ENCODE measurements around the gene NR5A1.

Gene NR5A1

GRCh38 chr9:124498499-124499146, 8.6 kb downstream of the NR5A1 start:
- DNase-seq (ENCODE audit: low read depth) = no peak

- no peak for DNase-seq (ENCODE audit: low read depth)
Measured at GRCh38 chr9:124498040-124498439, 9.2 kb downstream of the NR5A1 start.

- no peak for DNase-seq (ENCODE audit: low read depth)
Measured at GRCh38 chr9:124497441-124497840, 9.8 kb downstream of the NR5A1 start.

GRCh38 chr9:124496463-124496862, 10.7 kb downstream of the NR5A1 start:
- DNase-seq (ENCODE audit: low read depth) = no peak

GRCh38 chr9:124496075-124496449, 11.1 kb downstream of the NR5A1 start:
- no peak for DNase-seq (ENCODE audit: low read depth)

GRCh38 chr9:124495126-124496074, 11.8 kb downstream of the NR5A1 start:
- no peak for DNase-seq (ENCODE audit: low read depth)

- DNase-seq (ENCODE audit: low read depth) = no peak
Measured at GRCh38 chr9:124493794-124494479, 13.3 kb downstream of the NR5A1 start.

GRCh38 chr9:124493218-124493617, 14.0 kb downstream of the NR5A1 start:
- no peak for DNase-seq (ENCODE audit: low read depth)

- DNase-seq (ENCODE audit: low read depth) = no peak
Measured at GRCh38 chr9:124492818-124493217, 14.4 kb downstream of the NR5A1 start.

- no peak for DNase-seq (ENCODE audit: low read depth)
Measured at GRCh38 chr9:124491049-124491975, 15.9 kb downstream of the NR5A1 start.

- no peak for DNase-seq (ENCODE audit: low read depth)
Measured at GRCh38 chr9:124490004-124490403, 17.2 kb downstream of the NR5A1 start.

- no peak for DNase-seq (ENCODE audit: low read depth)
Measured at GRCh38 chr9:124489222-124489621, 18.0 kb downstream of the NR5A1 start.

GRCh38 chr9:124488641-124489210, 18.5 kb downstream of the NR5A1 start:
- DNase-seq (ENCODE audit: low read depth) = no peak

GRCh38 chr9:124487260-124488182, 19.7 kb downstream of the NR5A1 start:
- DNase-seq (ENCODE audit: low read depth) = no peak

- no peak for DNase-seq (ENCODE audit: low read depth)
Measured at GRCh38 chr9:124486778-124487259, 20.4 kb downstream of the NR5A1 start.

- DNase-seq (ENCODE audit: low read depth) = no peak
Measured at GRCh38 chr9:124485936-124486335, 21.3 kb downstream of the NR5A1 start.

- no peak for DNase-seq (ENCODE audit: low read depth)
Measured at GRCh38 chr9:124485201-124485600, 22.0 kb downstream of the NR5A1 start.

- no peak for DNase-seq (ENCODE audit: low read depth)
Measured at GRCh38 chr9:124483481-124483880, 23.7 kb downstream of the NR5A1 start.

- no peak for DNase-seq (ENCODE audit: low read depth)
Measured at GRCh38 chr9:124482431-124483031, 24.7 kb downstream of the NR5A1 start.

- DNase-seq (ENCODE audit: low read depth) = no peak
Measured at GRCh38 chr9:124481115-124481514, 26.1 kb downstream of the NR5A1 start.
